GM18511 (cell line): ENCODE results near the gene ARAP1.

Experiments used
- ATAC-seq: cut with Tn5 transposase; IDR thresholded peaks from one replicate; pipeline ENCODE4 v1.9.1; 2021; ENCODE audit warnings: mild to moderate bottlenecking, moderate library complexity; ENCODE audit not compliant: unreplicated experiment

ARAP1 gene

GRCh38 chr11:72780296-72781062, 28.3 kb upstream of the ARAP1 start:
- no peak for ATAC-seq

- no peak for ATAC-seq
These were observed 27.4 kb upstream of the ARAP1 start for GRCh38 chr11:72779495-72780128.

- ATAC-seq = no peak
These were observed 26.6 kb upstream of the ARAP1 start for GRCh38 chr11:72778535-72779494.

- ATAC-seq = no peak
These were observed 25.6 kb upstream of the ARAP1 start for GRCh38 chr11:72777755-72778278.

GRCh38 chr11:72776844-72777754, 24.9 kb upstream of the ARAP1 start:
- ATAC-seq = no peak

- ATAC-seq = no peak
These were observed 24.1 kb upstream of the ARAP1 start for GRCh38 chr11:72776117-72776843.

- ATAC-seq = no peak
These were observed 23.3 kb upstream of the ARAP1 start for GRCh38 chr11:72775288-72776110.

GRCh38 chr11:72774499-72774898, 22.3 kb upstream of the ARAP1 start:
- no peak for ATAC-seq

GRCh38 chr11:72773696-72774095, 21.5 kb upstream of the ARAP1 start:
- ATAC-seq = no peak

- ATAC-seq = no peak
These were observed 21.1 kb upstream of the ARAP1 start for GRCh38 chr11:72773291-72773690.

GRCh38 chr11:72772059-72772458, 19.9 kb upstream of the ARAP1 start:
- no peak for ATAC-seq

GRCh38 chr11:72771507-72771906, 19.3 kb upstream of the ARAP1 start:
- ATAC-seq = no peak

- no peak for ATAC-seq
These were observed 18.6 kb upstream of the ARAP1 start for GRCh38 chr11:72770799-72771198.

GRCh38 chr11:72769680-72770079, 17.5 kb upstream of the ARAP1 start:
- ATAC-seq = no peak

- no peak for ATAC-seq
These were observed 16.4 kb upstream of the ARAP1 start for GRCh38 chr11:72768581-72768980.

GRCh38 chr11:72767203-72768062, 15.2 kb upstream of the ARAP1 start:
- ATAC-seq = no peak

- no peak for ATAC-seq
These were observed 14.1 kb upstream of the ARAP1 start for GRCh38 chr11:72766152-72766902.
